ENCODE measurements around the gene MDH2.
A peak's percentile ranks its signal among the peaks of the same experiment; 100 is the strongest.

GRCh38 chr7:76069238-76069638, 21.3 kb downstream of the MDH2 start:
- TF ChIP-seq, protein P1, sequence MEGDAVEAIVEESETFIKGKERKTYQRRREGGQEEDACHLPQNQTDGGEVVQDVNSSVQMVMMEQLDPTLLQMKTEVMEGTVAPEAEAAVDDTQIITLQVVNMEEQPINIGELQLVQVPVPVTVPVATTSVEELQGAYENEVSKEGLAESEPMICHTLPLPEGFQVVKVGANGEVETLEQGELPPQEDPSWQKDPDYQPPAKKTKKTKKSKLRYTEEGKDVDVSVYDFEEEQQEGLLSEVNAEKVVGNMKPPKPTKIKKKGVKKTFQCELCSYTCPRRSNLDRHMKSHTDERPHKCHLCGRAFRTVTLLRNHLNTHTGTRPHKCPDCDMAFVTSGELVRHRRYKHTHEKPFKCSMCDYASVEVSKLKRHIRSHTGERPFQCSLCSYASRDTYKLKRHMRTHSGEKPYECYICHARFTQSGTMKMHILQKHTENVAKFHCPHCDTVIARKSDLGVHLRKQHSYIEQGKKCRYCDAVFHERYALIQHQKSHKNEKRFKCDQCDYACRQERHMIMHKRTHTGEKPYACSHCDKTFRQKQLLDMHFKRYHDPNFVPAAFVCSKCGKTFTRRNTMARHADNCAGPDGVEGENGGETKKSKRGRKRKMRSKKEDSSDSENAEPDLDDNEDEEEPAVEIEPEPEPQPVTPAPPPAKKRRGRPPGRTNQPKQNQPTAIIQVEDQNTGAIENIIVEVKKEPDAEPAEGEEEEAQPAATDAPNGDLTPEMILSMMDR (conservative IDR thresholded peaks at IDR 0.05 in 1 of 2, IDR thresholded peaks at IDR 0.05 in 1 of 2; ENCODE audit: low read depth in 1 of 2, low read length in 2 of 2) = peak; percentile 23 to 46
- no peak for TF ChIP-seq EZH2 (IDR thresholded peaks at IDR 0.05; ENCODE audit: low read length, missing control alignments)

Measured in fibroblast of lung (primary cell).